CD8-positive, alpha-beta memory T cell (primary cell): ENCODE measurements around the gene TSPAN9. TPM values are rescaled to one million over a fixed set of nuclear protein-coding genes. Genes with fewer than 3 reads are reported as not detected.

Experiments
- CTCF ChIA-PET: fragments of 350-600 bp; sonication (Branson Sonifier 250); formaldehyde crosslinking; loops from one replicate; lab custom pipeline; 2021; ENCODE audit warnings: antibody characterized with exemption; lab: Charles Lee
- POLR2A ChIA-PET: fragments of 350-600 bp; sonication (Branson Sonifier 250); formaldehyde crosslinking; loops from one replicate; lab custom pipeline; 2021; ENCODE audit warnings: antibody characterized with exemption; lab: Charles Lee
- DNase-seq, 5 donors: peaks; one replicate each; pipeline versions ENCODE4 v3.0.0 to v3.0.0-alpha.2; 2020 to 2022; ENCODE audit warnings: mixed read lengths in 1 of 5
- H3K27ac ChIP-seq: one replicate; pipeline ENCODE4 v1.7.0; 2013; ENCODE audit warnings: low read depth, mild to moderate bottlenecking, low read length, moderate library complexity
- H3K27me3 ChIP-seq: 2 replicates; pipeline ENCODE4 v1.7.0; 2013; ENCODE audit warnings: low read length, mild to moderate bottlenecking; ENCODE audit not compliant: insufficient read depth, poor library complexity, severe bottlenecking
- H3K36me3 ChIP-seq: 2 replicates; pipeline ENCODE4 v1.7.0; 2013; ENCODE audit warnings: mild to moderate bottlenecking, low read length, moderate library complexity; ENCODE audit not compliant: insufficient read depth
- H3K4me1 ChIP-seq: 2 replicates; pipeline ENCODE4 v1.7.0; 2013; ENCODE audit warnings: mild to moderate bottlenecking, low read length, moderate library complexity; ENCODE audit not compliant: insufficient read depth
- H3K4me3 ChIP-seq: 2 replicates; pipeline ENCODE4 v1.7.0; 2013; ENCODE audit warnings: mild to moderate bottlenecking, low read length
- H3K9me3 ChIP-seq: 2 replicates; pipeline ENCODE4 v1.7.0; 2013; ENCODE audit warnings: mild to moderate bottlenecking, low read length
- H3K27ac Mint-ChIP-seq, 8 donors: one replicate each; pipeline ENCODE4 v1.8.0; 2020 to 2021; ENCODE audit warnings: mixed read lengths in 8 of 8, mild to moderate bottlenecking in 6 of 8, inconsistent platforms in 3 of 8, moderate library complexity in 3 of 8
- H3K27me3 Mint-ChIP-seq, 2 donors: one replicate each; pipeline ENCODE4 v1.8.0; 2020 to 2021; ENCODE audit warnings: mixed read lengths in 2 of 2, mild to moderate bottlenecking in 1 of 2, moderate library complexity in 1 of 2
- H3K36me3 Mint-ChIP-seq, 3 donors: one replicate each; pipeline ENCODE4 v1.8.0; 2020 to 2021; ENCODE audit warnings: mixed read lengths in 3 of 3, inconsistent platforms in 1 of 3, mild to moderate bottlenecking in 1 of 3
- H3K4me1 Mint-ChIP-seq, 3 donors: one replicate each; pipeline ENCODE4 v1.8.0; 2020 to 2021; ENCODE audit warnings: mixed read lengths in 3 of 3, inconsistent platforms in 1 of 3, mild to moderate bottlenecking in 1 of 3
- H3K4me3 Mint-ChIP-seq, 7 donors: one replicate each; pipeline ENCODE4 v1.8.0; 2020 to 2021; ENCODE audit warnings: mixed read lengths in 7 of 7, mild to moderate bottlenecking in 6 of 7, moderate library complexity in 4 of 7, inconsistent platforms in 2 of 7
- H3K9me3 Mint-ChIP-seq, 5 donors: one replicate each; pipeline ENCODE4 v1.8.0; 2020 to 2022; ENCODE audit warnings: mixed read lengths in 5 of 5, mild to moderate bottlenecking in 3 of 5, moderate library complexity in 2 of 5, inconsistent platforms in 1 of 5
- polyA plus RNA-seq: library from polyadenylated mRNA; unstranded; fragments of 300-500 nt; fragmentation: Illumina TruSeq; gene quantifications from one replicate; pipeline ENCODE4 v1.2.3, GENCODE V29; 2021
- total RNA-seq, 2 experiments: library from RNA; stranded (reverse); gene quantifications; one replicate each; pipeline ENCODE4 v1.2.3, GENCODE V29; 2021

Gene TSPAN9
- total and polyA plus RNA-seq, 3 experiments from 2014 or later: 0.33 to 0.79 TPM; not detected in 1

GRCh38 chr12:3276226-3276625 lies 199.0 kb downstream of the TSPAN9 start:
- POLR2A ChIA-PET: no interaction called here
- H3K36me3 Mint-ChIP-seq: no peaks in the 10 kb centered on the region

DNA sequence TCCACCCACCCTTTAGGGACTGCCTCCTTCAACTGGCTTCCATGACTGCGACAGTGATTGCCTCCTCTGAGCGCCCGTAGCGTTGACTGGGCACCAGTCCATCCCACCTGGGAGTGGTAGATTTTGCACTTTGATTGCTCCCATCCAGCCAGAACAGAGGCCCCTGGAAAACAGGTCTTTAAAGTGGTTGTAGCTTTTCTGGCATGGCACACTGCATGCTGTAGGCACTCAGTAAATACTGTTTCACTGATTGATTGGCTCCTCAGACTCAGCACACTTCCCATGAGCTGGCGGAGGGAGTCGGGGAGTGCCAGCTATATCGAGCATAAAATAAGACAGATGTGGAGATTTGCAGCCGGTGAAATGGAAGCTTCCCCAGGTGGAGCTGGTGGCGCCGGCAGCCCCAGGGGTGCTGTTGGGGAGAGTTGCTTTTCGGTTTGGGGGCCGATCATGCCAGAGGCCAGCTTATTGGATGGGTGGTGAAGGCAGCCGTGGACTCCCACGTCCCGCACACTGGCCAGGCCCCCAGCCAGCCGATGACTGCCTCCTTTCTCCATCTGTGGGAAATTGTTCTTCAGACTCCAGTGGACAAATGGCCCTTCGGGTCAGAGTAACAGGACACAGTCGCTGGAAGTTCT lies 200.2 kb downstream of the TSPAN9 start:
- H3K9me3 Mint-ChIP-seq: no peaks in the 10 kb centered on the region
- Histone ChIP-seq H3K4me3 (no peak overlapping the region), H3K27me3 (no peaks in the 10 kb centered on the region), H3K9me3 (no peaks in the 10 kb centered on the region), H3K27ac (no peak overlapping the region), H3K4me1 (no peaks in the 10 kb centered on the region), H3K36me3 (no peaks in the 10 kb centered on the region)
- no peak overlapping the region for H3K4me3 Mint-ChIP-seq
- H3K27ac Mint-ChIP-seq: no peak overlapping the region
- POLR2A ChIA-PET: no interaction called here
- H3K36me3 Mint-ChIP-seq: no peaks in the 10 kb centered on the region
- H3K27me3 Mint-ChIP-seq: peaks cover 10 to 40% of the 10 kb centered on the region in 2 donors
- CTCF ChIA-PET: interaction anchor here (1.0 to 5.0 kb wide), 4 partner anchors 9 to 204 kb away, joined by 3 to 52 read pairs (median 4); no protein-coding TSS in a partner anchor
- DNase-seq: no peak
- H3K4me1 Mint-ChIP-seq: peaks cover 0 to 6% (median 0%) of the 10 kb centered on the region in 3 donors

More at GRCh38 chr12:3276226-3276625, 199.0 kb downstream of the TSPAN9 start:
- CTCF ChIA-PET: interaction anchor here (0.9 to 5.0 kb wide), 9 partner anchors 10 to 203 kb away, joined by 3 to 52 read pairs (median 5); no protein-coding TSS in a partner anchor
- Mint-ChIP-seq H3K4me1 (peaks cover 0 to 6% (median 0%) of the 10 kb centered on the region in 3 donors), H3K27ac (no peak overlapping the region), H3K4me3 (peak overlapping the region in 1 of 7 donors; percentile 23), H3K27me3 (peaks cover 10 to 40% of the 10 kb centered on the region in 2 donors), H3K9me3 (no peaks in the 10 kb centered on the region)
- no peak overlapping the region for H3K4me3 ChIP-seq
- H3K27ac ChIP-seq: no peak overlapping the region
- no peaks in the 10 kb centered on the region for H3K27me3 ChIP-seq
- no peak for DNase-seq
- H3K9me3 ChIP-seq: no peaks in the 10 kb centered on the region
- no peaks in the 10 kb centered on the region for H3K36me3 ChIP-seq
- H3K4me1 ChIP-seq: no peaks in the 10 kb centered on the region

- H3K4me1 ChIP-seq: no peaks in the 10 kb centered on the region
- H3K27me3 ChIP-seq: no peaks in the 10 kb centered on the region
- no peaks in the 10 kb centered on the region for H3K36me3 ChIP-seq
- no peak overlapping the region for H3K4me3 ChIP-seq
- H3K27ac Mint-ChIP-seq: no peak overlapping the region
- POLR2A ChIA-PET: no interaction called here
- no peak overlapping the region for H3K4me3 Mint-ChIP-seq
- DNase-seq: no peak
- no peaks in the 10 kb centered on the region for H3K36me3 Mint-ChIP-seq
- H3K27me3 Mint-ChIP-seq: peaks cover 9 to 40% of the 10 kb centered on the region in 2 donors
- H3K27ac ChIP-seq: no peak overlapping the region
- H3K9me3 Mint-ChIP-seq: no peaks in the 10 kb centered on the region
- H3K9me3 ChIP-seq: no peaks in the 10 kb centered on the region
- peaks cover 0 to 6% (median 0%) of the 10 kb centered on the region in 3 donors for H3K4me1 Mint-ChIP-seq
- CTCF ChIA-PET: interaction anchor here (1.1 to 2.6 kb wide), 2 partner anchors 21 to 205 kb away, joined by 4 to 18 read pairs; no protein-coding TSS in a partner anchor
These were observed 201.7 kb downstream of the TSPAN9 start for GRCh38 chr12:3278681-3279414.

- H3K27ac Mint-ChIP-seq: no peak overlapping the region
- Histone ChIP-seq H3K9me3 (no peaks in the 10 kb centered on the region), H3K4me1 (no peaks in the 10 kb centered on the region), H3K4me3 (no peak overlapping the region), H3K27ac (no peak overlapping the region), H3K27me3 (no peaks in the 10 kb centered on the region), H3K36me3 (no peaks in the 10 kb centered on the region)
- POLR2A ChIA-PET: no interaction called here
- peaks cover 9 to 36% of the 10 kb centered on the region in 2 donors for H3K27me3 Mint-ChIP-seq
- CTCF ChIA-PET: interaction anchor here (1.1 to 2.6 kb wide), 2 partner anchors 21 to 206 kb away, joined by 4 to 18 read pairs; no protein-coding TSS in a partner anchor
- peaks cover 0 to 6% (median 0%) of the 10 kb centered on the region in 3 donors for H3K4me1 Mint-ChIP-seq
- no peaks in the 10 kb centered on the region for H3K9me3 Mint-ChIP-seq
- no peak for DNase-seq
- no peaks in the 10 kb centered on the region for H3K36me3 Mint-ChIP-seq
- H3K4me3 Mint-ChIP-seq: no peak overlapping the region
These were observed 202.2 kb downstream of the TSPAN9 start for GRCh38 chr12:3279415-3279780.

- Mint-ChIP-seq H3K4me1 (peaks cover 0 to 3% (median 0%) of the 10 kb centered on the region in 3 donors), H3K4me3 (no peak overlapping the region), H3K27ac (no peak overlapping the region), H3K27me3 (peaks cover 6 to 33% of the 10 kb centered on the region in 2 donors), H3K9me3 (no peaks in the 10 kb centered on the region), H3K36me3 (no peaks in the 10 kb centered on the region)
- Histone ChIP-seq H3K4me3 (no peak overlapping the region), H3K27ac (no peak overlapping the region), H3K36me3 (no peaks in the 10 kb centered on the region), H3K9me3 (no peaks in the 10 kb centered on the region), H3K4me1 (no peaks in the 10 kb centered on the region), H3K27me3 (no peaks in the 10 kb centered on the region)
- ChIA-PET CTCF (interaction anchor here (1.0 to 2.6 kb wide), 2 partner anchors 10 to 20 kb away, joined by 3 to 18 read pairs; no protein-coding TSS in a partner anchor), POLR2A (no interaction called here)
- DNase-seq: no peak
These were observed 202.7 kb downstream of the TSPAN9 start for GRCh38 chr12:3279832-3280231.

GRCh38 chr12:3280967-3281366 lies 203.8 kb downstream of the TSPAN9 start:
- Mint-ChIP-seq H3K27me3 (peaks cover 5 to 25% of the 10 kb centered on the region in 2 donors), H3K4me3 (no peak overlapping the region), H3K4me1 (no peaks in the 10 kb centered on the region), H3K9me3 (no peaks in the 10 kb centered on the region), H3K36me3 (no peaks in the 10 kb centered on the region), H3K27ac (no peak overlapping the region)
- H3K4me3 ChIP-seq: no peak overlapping the region
- no peak for DNase-seq
- H3K27me3 ChIP-seq: no peaks in the 10 kb centered on the region
- ChIA-PET CTCF (interaction anchor here (1.0 to 2.6 kb wide), 2 partner anchors 9 to 19 kb away, joined by 3 to 18 read pairs; no protein-coding TSS in a partner anchor), POLR2A (no interaction called here)
- no peaks in the 10 kb centered on the region for H3K36me3 ChIP-seq
- no peak overlapping the region for H3K27ac ChIP-seq
- H3K4me1 ChIP-seq: no peaks in the 10 kb centered on the region
- H3K9me3 ChIP-seq: no peaks in the 10 kb centered on the region

DNA sequence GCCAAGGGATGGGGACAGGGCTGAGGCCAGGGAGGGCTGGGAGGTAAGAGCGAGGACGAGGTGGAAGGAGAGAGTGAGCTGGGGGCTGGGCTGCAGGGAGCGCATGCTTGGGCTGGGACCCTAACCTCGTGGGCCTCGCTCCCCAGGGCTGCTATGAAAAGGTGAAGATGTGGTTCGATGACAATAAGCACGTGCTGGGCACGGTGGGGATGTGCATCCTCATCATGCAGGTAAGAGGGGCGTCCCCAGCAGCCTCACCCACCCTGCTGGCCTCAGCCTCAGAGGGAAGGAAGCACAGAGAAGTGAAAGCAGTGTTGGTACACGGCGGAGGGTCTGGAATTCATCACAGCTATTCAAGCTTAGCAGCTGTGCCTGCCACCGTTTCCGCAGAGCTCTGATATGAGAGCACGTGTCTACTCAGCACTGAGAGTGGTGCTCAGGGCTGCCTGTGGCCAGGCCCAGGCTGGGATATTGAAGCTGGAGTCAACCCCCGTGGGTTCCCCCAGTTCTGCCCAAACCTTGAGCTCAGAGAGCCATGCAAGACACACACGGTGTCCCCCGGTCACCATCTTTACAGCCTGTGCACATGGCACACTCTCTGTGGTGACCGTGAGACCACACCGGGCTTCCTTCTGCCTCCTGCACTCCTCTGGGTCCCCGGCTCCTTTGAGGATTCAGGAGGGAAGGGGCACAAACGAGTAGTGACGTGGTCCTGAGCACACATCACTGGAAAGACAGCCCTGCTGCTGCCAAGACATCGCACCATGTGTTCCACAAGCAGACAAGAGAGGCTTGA lies 204.6 kb downstream of the TSPAN9 start:
- Mint-ChIP-seq H3K27me3 (peaks cover 5 to 20% of the 10 kb centered on the region in 2 donors), H3K27ac (no peak overlapping the region), H3K36me3 (no peaks in the 10 kb centered on the region), H3K4me3 (no peak overlapping the region), H3K9me3 (no peaks in the 10 kb centered on the region), H3K4me1 (no peaks in the 10 kb centered on the region)
- H3K4me3 ChIP-seq: no peak overlapping the region
- H3K9me3 ChIP-seq: no peaks in the 10 kb centered on the region
- H3K27ac ChIP-seq: no peak overlapping the region
- no peaks in the 10 kb centered on the region for H3K36me3 ChIP-seq
- CTCF ChIA-PET: interaction anchor here (1.3 kb wide), 1 partner anchor 11 kb away, joined by 3 read pairs; no protein-coding TSS in a partner anchor
- DNase-seq: no peak
- no peaks in the 10 kb centered on the region for H3K4me1 ChIP-seq
- H3K27me3 ChIP-seq: no peaks in the 10 kb centered on the region
- POLR2A ChIA-PET: no interaction called here
